NB4 (cell line): ENCODE measurements around the gene HDAC1.

Experiments
- DNase-seq: peaks from one replicate; pipeline ENCODE4 v3.0.0; 2010; ENCODE audit warnings: low read depth
- H3K4me3 ChIP-seq: one replicate; pipeline ENCODE4 v1.5.1; 2011; ENCODE audit warnings: mild to moderate bottlenecking, low read depth, low read length, moderate library complexity
- MYC ChIP-seq: IDR thresholded peaks from 2 replicates; pipeline ENCODE4 v1.6.1; 2011; ENCODE audit warnings: low read depth, low read length
- POLR2A ChIP-seq: IDR thresholded peaks from 2 replicates; pipeline ENCODE4 v1.6.1; 2011; ENCODE audit warnings: mild to moderate bottlenecking; ENCODE audit not compliant: insufficient read length; ENCODE audit errors: extremely low read depth
- TF ChIP-seq, protein P1 (sequence below): IDR thresholded peaks from one replicate; pipeline ENCODE4 v1.5.1; 2012; ENCODE audit warnings: low read depth, low read length
- TF ChIP-seq, protein P2 (sequence below): IDR thresholded peaks from 2 replicates; pipeline ENCODE4 v1.6.1; 2011; ENCODE audit warnings: low read depth, low read length

The HDAC1 gene

DNA sequence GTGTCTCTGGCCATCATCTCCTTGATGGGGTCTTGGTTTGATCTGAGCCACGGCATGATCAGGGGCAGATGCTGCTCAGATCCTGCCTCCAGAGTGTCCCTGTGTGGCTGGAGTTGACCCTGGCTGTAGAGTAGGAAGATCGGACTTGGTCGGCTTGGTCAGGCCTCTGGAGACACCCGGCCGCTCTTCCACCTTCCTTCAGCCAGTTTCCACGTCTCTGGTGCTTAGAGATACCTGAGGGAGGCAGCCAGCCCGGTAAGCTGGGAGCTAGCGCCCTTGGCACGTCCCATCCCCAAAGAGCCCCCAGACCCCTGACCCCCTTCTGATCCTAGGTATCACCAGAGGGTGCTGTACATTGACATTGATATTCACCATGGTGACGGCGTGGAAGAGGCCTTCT is 35.3 kb downstream of the HDAC1 start:
- no peak for TF ChIP-seq POLR2A
- H3K4me3 ChIP-seq: no peak overlapping the region
- no peak for DNase-seq

DNA sequence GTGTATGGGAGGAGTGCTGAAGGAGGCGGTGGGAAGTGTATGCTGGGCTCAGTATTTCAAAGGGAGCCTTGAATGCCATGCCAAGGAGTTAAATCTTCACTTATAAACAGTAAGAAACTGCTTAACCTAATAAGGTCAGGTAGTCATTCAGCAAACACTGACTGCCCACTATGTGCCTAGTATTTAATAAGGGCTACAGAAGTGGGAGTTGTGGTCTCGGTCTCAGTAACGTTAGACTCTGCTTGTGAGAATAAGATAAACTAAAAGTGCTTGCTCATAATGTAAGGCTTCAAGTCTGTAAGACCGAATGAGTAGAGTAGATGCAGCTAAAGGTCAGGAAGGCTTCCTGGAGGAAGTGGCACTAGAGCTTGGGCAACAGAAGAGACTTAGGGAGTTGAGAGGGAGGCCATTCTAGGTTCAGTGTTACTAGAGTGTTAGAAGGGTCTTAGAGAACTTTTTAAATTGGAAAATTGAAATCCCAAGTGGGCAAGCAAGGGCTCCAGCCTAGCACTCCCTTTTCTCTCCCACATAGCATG is 38.1 kb downstream of the HDAC1 start:
- no peak for DNase-seq
- no peak overlapping the region for H3K4me3 ChIP-seq
- TF ChIP-seq, protein P1, sequence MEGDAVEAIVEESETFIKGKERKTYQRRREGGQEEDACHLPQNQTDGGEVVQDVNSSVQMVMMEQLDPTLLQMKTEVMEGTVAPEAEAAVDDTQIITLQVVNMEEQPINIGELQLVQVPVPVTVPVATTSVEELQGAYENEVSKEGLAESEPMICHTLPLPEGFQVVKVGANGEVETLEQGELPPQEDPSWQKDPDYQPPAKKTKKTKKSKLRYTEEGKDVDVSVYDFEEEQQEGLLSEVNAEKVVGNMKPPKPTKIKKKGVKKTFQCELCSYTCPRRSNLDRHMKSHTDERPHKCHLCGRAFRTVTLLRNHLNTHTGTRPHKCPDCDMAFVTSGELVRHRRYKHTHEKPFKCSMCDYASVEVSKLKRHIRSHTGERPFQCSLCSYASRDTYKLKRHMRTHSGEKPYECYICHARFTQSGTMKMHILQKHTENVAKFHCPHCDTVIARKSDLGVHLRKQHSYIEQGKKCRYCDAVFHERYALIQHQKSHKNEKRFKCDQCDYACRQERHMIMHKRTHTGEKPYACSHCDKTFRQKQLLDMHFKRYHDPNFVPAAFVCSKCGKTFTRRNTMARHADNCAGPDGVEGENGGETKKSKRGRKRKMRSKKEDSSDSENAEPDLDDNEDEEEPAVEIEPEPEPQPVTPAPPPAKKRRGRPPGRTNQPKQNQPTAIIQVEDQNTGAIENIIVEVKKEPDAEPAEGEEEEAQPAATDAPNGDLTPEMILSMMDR: no peak
- TF ChIP-seq POLR2A: no peak
- TF ChIP-seq, protein P2, sequence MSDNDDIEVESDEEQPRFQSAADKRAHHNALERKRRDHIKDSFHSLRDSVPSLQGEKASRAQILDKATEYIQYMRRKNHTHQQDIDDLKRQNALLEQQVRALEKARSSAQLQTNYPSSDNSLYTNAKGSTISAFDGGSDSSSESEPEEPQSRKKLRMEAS: no peak
- TF ChIP-seq MYC: no peak

DNA sequence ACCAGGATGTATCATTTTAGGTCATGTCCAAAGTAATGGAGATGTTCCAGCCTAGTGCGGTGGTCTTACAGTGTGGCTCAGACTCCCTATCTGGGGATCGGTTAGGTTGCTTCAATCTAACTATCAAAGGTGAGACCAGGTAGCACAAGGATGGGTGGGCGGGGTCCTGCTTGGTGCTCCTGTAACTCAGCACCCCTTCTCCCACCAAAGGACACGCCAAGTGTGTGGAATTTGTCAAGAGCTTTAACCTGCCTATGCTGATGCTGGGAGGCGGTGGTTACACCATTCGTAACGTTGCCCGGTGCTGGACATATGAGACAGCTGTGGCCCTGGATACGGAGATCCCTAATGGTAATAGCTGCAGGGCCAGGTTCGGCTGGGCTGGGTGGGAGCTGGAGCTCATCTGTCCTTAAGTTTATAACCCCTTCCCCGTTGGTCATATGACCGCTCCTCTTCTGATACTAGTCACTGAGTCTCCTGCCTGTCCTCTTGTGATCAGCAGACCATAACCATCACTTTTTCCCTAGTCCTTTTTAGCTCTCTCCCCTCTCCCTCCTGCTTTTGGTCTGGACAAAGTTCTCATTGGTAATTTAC is 38.8 kb downstream of the HDAC1 start:
- TF ChIP-seq POLR2A (no peak), MYC (no peak)
- TF ChIP-seq, protein P1: no peak
- TF ChIP-seq, protein P2: no peak

DNA sequence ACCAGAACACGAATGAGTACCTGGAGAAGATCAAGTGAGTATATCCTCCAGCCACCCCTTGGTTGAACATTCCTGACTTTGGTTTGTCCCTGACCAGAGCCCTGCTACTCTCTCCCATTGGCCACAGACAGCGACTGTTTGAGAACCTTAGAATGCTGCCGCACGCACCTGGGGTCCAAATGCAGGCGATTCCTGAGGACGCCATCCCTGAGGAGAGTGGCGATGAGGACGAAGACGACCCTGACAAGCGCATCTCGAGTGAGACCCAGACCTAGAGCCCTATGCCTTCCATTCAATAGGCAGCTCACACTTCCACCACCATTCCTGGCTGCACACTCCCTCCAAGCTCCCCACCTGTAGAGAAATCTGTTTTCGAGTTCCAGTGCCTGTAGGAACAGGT is 39.7 kb downstream of the HDAC1 start:
- TF ChIP-seq, protein P1: no peak
- TF ChIP-seq, protein P2: no peak
- no peak for TF ChIP-seq POLR2A
- no peak for TF ChIP-seq MYC
- no peak overlapping the region for H3K4me3 ChIP-seq
- no peak for DNase-seq

More for the DNA sequence above, 38.8 kb downstream of the HDAC1 start:
- H3K4me3 ChIP-seq: no peak overlapping the region
- DNase-seq: no peak

DNA sequence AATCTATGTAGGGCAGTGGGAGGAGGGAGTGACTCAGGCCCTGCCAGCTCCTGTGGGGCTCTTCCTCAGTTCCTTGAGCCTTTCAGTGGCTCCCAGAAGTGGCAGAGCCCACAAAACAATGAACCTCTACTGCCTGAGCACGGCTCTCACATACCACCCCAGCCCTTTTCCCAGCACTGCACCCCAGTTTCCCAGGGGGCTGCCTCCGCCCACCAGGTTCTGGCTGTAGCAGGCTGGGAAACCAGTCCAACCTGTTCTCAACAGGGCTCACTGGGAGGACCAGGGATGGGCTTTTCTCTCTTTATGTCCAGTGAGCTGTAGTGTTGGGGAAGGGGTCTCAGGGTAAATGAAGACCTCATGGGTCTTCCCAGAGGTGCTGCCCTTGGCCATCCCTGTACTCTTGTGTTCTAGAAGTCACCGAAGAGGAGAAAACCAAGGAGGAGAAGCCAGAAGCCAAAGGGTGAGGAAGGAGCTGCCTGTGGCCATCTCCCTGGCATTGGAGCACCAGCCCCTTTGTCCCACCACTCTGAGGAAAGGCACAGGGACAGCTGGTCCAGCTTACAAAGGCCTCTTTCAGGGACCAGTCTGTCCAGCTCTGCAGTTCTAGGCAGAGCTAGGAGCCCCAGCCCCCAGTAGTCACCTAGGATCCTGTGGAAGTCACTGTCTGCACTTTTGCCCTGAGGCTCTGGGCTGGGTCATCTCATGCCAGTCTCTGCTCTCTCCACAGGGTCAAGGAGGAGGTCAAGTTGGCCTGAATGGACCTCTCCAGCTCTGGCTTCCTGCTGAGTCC is 40.6 kb downstream of the HDAC1 start:
- no peak for DNase-seq
- no peak overlapping the region for H3K4me3 ChIP-seq
- TF ChIP-seq, protein P1: no peak
- TF ChIP-seq, protein P2: no peak
- TF ChIP-seq MYC (no peak), POLR2A (no peak)

DNA sequence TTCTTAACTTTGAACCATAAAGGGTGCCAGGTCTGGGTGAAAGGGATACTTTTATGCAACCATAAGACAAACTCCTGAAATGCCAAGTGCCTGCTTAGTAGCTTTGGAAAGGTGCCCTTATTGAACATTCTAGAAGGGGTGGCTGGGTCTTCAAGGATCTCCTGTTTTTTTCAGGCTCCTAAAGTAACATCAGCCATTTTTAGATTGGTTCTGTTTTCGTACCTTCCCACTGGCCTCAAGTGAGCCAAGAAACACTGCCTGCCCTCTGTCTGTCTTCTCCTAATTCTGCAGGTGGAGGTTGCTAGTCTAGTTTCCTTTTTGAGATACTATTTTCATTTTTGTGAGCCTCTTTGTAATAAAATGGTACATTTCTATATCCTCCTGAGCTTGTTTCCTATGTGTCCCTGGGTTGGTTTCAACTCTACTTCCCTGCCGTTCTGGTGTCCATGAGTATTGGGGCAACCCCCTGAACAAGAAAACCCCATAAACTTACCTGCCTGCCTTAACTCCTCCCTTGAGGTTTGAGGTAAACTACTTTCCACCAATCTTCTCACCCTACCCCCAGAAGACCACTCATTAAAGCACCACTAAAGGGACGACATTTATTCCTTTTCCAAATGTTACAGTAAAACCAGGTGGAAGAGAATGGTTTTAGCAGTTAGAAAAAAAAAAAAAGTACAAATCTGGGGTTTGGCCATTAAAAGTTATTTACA is 41.5 kb downstream of the HDAC1 start:
- no peak for DNase-seq
- no peak overlapping the region for H3K4me3 ChIP-seq
- TF ChIP-seq MYC: no peak
- TF ChIP-seq, protein P1: no peak
- TF ChIP-seq, protein P2: no peak
- TF ChIP-seq POLR2A: no peak
